Activated T-helper 17 cell treated with anti-CD3 and anti-CD28 coated beads, Interleukin-2, amount 50 U/mL, for 72 hours (primary cell): ENCODE measurements around the gene FRMD1. TPM values are rescaled to one million over a fixed set of nuclear protein-coding genes. Genes with fewer than 3 reads are reported as not detected.

Experiments used
- ATAC-seq: fragments of 150-1000 bp; cut with Tn5 transposase; replicated peaks from 2 replicates; pipeline ENCODE4 v1.10.0; 2021; ENCODE audit warnings: mild to moderate bottlenecking, moderate library complexity
- H3K27ac Mint-ChIP-seq: one replicate; pipeline ENCODE4 v1.8.0; 2022; ENCODE audit warnings: mixed read lengths
- H3K27me3 Mint-ChIP-seq: one replicate; pipeline ENCODE4 v1.8.0; 2022; ENCODE audit warnings: mixed read lengths
- H3K36me3 Mint-ChIP-seq: one replicate; pipeline ENCODE4 v1.8.0; 2022; ENCODE audit warnings: low read depth, mild to moderate bottlenecking, mixed read lengths
- H3K4me1 Mint-ChIP-seq: one replicate; pipeline ENCODE4 v1.8.0; 2022; ENCODE audit warnings: mixed read lengths
- H3K4me3 Mint-ChIP-seq: one replicate; pipeline ENCODE4 v1.8.0; 2022; ENCODE audit warnings: mild to moderate bottlenecking, mixed read lengths
- H3K9me3 Mint-ChIP-seq: one replicate; pipeline ENCODE4 v1.8.0; 2022; ENCODE audit warnings: mixed read lengths
- total RNA-seq, 2 donors: library from RNA; stranded (reverse); gene quantifications; one replicate each; pipeline ENCODE4 v1.2.3, GENCODE V29; 2022

The FRMD1 gene
- total RNA-seq, 2 donors from 2014 or later: not detected

- H3K4me1 Mint-ChIP-seq: no peaks in the 10 kb centered on the region
- no peak overlapping the region for H3K4me3 Mint-ChIP-seq
- H3K9me3 Mint-ChIP-seq: peaks cover 20% of the 10 kb centered on the region
- no peaks in the 10 kb centered on the region for H3K36me3 Mint-ChIP-seq
- peak; percentile 34 for ATAC-seq
- H3K27me3 Mint-ChIP-seq: no peaks in the 10 kb centered on the region
- no peak overlapping the region for H3K27ac Mint-ChIP-seq
Measured at GRCh38 chr6:168007592-168008338, 71.2 kb downstream of the FRMD1 start.

DNA sequence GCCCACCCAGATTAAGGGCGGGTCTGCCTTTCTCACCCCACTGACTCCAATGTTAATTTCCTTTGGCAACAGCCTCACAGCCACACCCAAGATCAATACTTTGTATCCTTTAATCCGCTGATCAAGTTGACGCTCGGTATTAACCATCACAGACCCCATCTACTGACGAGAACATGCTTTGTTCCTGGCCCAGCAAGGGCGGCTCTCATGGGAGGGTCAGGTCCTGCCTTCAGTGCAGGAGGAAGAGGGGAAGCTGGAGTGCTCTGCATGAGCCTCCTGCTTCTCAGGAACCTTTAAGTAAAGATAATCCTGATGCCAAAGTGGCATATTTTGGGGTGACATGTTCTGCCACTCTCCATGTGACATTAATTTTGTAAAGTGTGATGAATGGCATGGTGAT lies 73.2 kb downstream of the FRMD1 start:
- no peaks in the 10 kb centered on the region for H3K4me1 Mint-ChIP-seq
- no peaks in the 10 kb centered on the region for H3K36me3 Mint-ChIP-seq
- H3K27ac Mint-ChIP-seq: no peak overlapping the region
- H3K27me3 Mint-ChIP-seq: no peaks in the 10 kb centered on the region
- H3K9me3 Mint-ChIP-seq: peaks cover 7% of the 10 kb centered on the region
- no peak for ATAC-seq
- no peak overlapping the region for H3K4me3 Mint-ChIP-seq

GRCh38 chr6:168004945-168005344 lies 74.1 kb downstream of the FRMD1 start:
- Mint-ChIP-seq H3K36me3 (no peaks in the 10 kb centered on the region), H3K27me3 (no peaks in the 10 kb centered on the region), H3K27ac (no peak overlapping the region), H3K4me1 (no peaks in the 10 kb centered on the region), H3K4me3 (no peak overlapping the region), H3K9me3 (no peaks in the 10 kb centered on the region)
- no peak for ATAC-seq

DNA sequence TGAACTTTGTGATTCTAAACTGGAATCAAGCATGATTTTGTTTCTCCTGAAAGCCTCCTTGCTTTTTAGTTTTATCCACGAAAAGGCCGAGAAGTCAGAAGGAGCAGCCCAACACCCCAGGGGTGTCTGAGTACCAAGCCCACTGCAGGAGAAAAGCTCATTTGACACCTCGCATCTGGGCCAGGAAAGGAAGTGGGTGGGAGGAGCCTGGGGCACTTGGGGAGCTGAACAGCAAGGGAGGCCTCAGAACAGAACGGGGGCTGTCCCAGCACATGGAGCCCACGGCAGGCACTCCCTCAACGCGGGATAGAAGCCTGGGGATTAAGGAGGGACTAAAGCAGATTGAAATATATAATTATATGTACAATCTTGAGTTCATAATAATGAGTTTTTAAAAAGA lies 75.0 kb downstream of the FRMD1 start:
- no peak for ATAC-seq
- H3K4me1 Mint-ChIP-seq: no peaks in the 10 kb centered on the region
- no peaks in the 10 kb centered on the region for H3K9me3 Mint-ChIP-seq
- H3K36me3 Mint-ChIP-seq: no peaks in the 10 kb centered on the region
- H3K27ac Mint-ChIP-seq: no peak overlapping the region
- H3K27me3 Mint-ChIP-seq: no peaks in the 10 kb centered on the region
- H3K4me3 Mint-ChIP-seq: no peak overlapping the region

Other genes with a start within 250 kb of the FRMD1 start
- gene KIF25, start 81.5 kb downstream of the FRMD1 start, total RNA-seq: 1 to 10 TPM in 1 of 2 donors, not detected in 1; 1.8 TPM
- gene DACT2, start 240.6 kb upstream of the FRMD1 start, total RNA-seq: under 1 TPM in 1 of 2 donors, not detected in 1; 0.13 TPM